Gastroesophageal sphincter (tissue), 4 donors: ENCODE results near the gene PHF2. TPM values are rescaled to one million over a fixed set of nuclear protein-coding genes. Genes with fewer than 3 reads are reported as not detected.
"Not testable (repeated sequence)": the region's sequence is repeated elsewhere in the genome, so short reads cannot be mapped to it uniquely, and the experiment has no call there.

Experiments
- ATAC-seq: fragments of 150-250 bp; one replicate; pipeline ENCODE4 v1.9.1; 2016; ENCODE audit warnings: mild to moderate bottlenecking, moderate library complexity
- H3K27ac ChIP-seq, 4 donors: fragments of 200-600 bp; sonication (generic) in 3 of 4; 1 replicate in 3 of 4; 2 replicates in 1 of 4; pipeline ENCODE4 v1.5.1; 2016 to 2019
- H3K27me3 ChIP-seq: fragments of 200-600 bp; sonication (generic); one replicate; pipeline ENCODE4 v1.5.1; 2019
- H3K36me3 ChIP-seq, 2 donors: fragments of 200-600 bp; sonication (generic); one replicate each; pipeline ENCODE4 v1.5.1; 2019; ENCODE audit warnings: control low read depth in 1 of 2
- H3K4me1 ChIP-seq, 3 donors: fragments of 200-600 bp; sonication (generic); 1 replicate in 2 of 3; 2 replicates in 1 of 3; pipeline ENCODE4 v1.5.1; 2016 to 2019; ENCODE audit warnings: control low read depth in 2 of 3
- H3K4me3 ChIP-seq, 2 donors: fragments of 200-600 bp; sonication (generic); one replicate each; pipeline ENCODE4 v1.5.1; 2019; ENCODE audit warnings: mild to moderate bottlenecking in 1 of 2, moderate library complexity in 1 of 2
- H3K9me3 ChIP-seq, 3 donors: fragments of 200-600 bp; sonication (generic); one replicate each; pipeline ENCODE4 v1.5.1; 2017 to 2019; ENCODE audit warnings: control low read depth in 2 of 3
- CTCF ChIP-seq, 4 experiments: fragments of 200-600 bp in 2 of 4; fragments of 450-650 bp in 2 of 4; sonication (generic) in 1 of 4; IDR thresholded peaks; one replicate each; pipeline ENCODE4 v1.5.1; 2017 to 2019; ENCODE audit warnings: antibody characterized with exemption in 4 of 4, mild to moderate bottlenecking in 2 of 4, moderate library complexity in 2 of 4
- EP300 ChIP-seq: sonication (generic); formaldehyde crosslinking; IDR thresholded peaks from one replicate; pipeline ENCODE4 v1.6.1; 2017; ENCODE audit warnings: antibody characterized with exemption, mild to moderate bottlenecking
- POLR2A ChIP-seq, 2 donors: fragments of 450-650 bp; IDR thresholded peaks; one replicate each; pipeline ENCODE4 v1.6.1; 2017; ENCODE audit warnings: antibody characterized with exemption in 2 of 2, mild to moderate bottlenecking in 2 of 2, moderate library complexity in 1 of 2
- POLR2AphosphoS5 ChIP-seq: sonication (generic); formaldehyde crosslinking; IDR thresholded peaks from one replicate; pipeline ENCODE4 v1.6.1; 2017; ENCODE audit warnings: antibody characterized with exemption
- whole genome bisulfite sequencing, 2 donors: methylation state at CpG; one replicate each; pipeline ENCODE4 v1.1.5; 2018; ENCODE audit warnings: low coverage in 1 of 2; 5-methylcytosine and 5-hydroxymethylcytosine counted together
- total RNA-seq, 4 donors: library from RNA; depleted of rRNA; stranded (reverse); fragments of >200 nt; gene quantifications; one replicate each; pipeline ENCODE4 v1.1.0, GENCODE V29; 2016

Gene PHF2
- total RNA-seq, 4 donors from 2014 or later = 37.2 to 51.2 (median 39.2) TPM

GRCh38 chr9:93664549-93665120 is 88.3 kb downstream of the PHF2 start:
- H3K36me3 ChIP-seq = peaks cover 0 to 81% of the 10 kb centered on the region in 2 donors
- H3K4me3 ChIP-seq = no peak overlapping the region
- H3K9me3 ChIP-seq = no peaks in the 10 kb centered on the region
- no peaks in the 10 kb centered on the region for H3K27me3 ChIP-seq
- no peak for TF ChIP-seq POLR2A (IDR thresholded peaks at IDR 0.05)
- no peak for TF ChIP-seq EP300
- no peak for TF ChIP-seq CTCF (IDR thresholded peaks at IDR 0.05)
- TF ChIP-seq POLR2AphosphoS5 = no peak
- 88% methylated on average over 8 of the region's 15 CpGs; no CpG with 5 or more reads in 1 of the 2 donors for WGBS, 2 donors
- no peaks in the 10 kb centered on the region for H3K4me1 ChIP-seq
- ATAC-seq = no peak
- no peak overlapping the region for H3K27ac ChIP-seq

- TF ChIP-seq POLR2AphosphoS5 = no peak
- no peak for TF ChIP-seq POLR2A (IDR thresholded peaks at IDR 0.05)
- TF ChIP-seq EP300 = no peak
- no peak for TF ChIP-seq CTCF (IDR thresholded peaks at IDR 0.05)
These were observed 88.8 kb downstream of the PHF2 start for GRCh38 chr9:93665128-93665636.

GRCh38 chr9:93665637-93666438 is 89.5 kb downstream of the PHF2 start:
- no peaks in the 10 kb centered on the region for H3K27me3 ChIP-seq
- no peak for ATAC-seq
- H3K4me1 ChIP-seq = no peaks in the 10 kb centered on the region
- H3K9me3 ChIP-seq = no peaks in the 10 kb centered on the region
- no peak overlapping the region for H3K27ac ChIP-seq
- H3K36me3 ChIP-seq = peaks cover 0 to 69% of the 10 kb centered on the region in 2 donors
- 70% methylated on average over 2 of the region's 27 CpGs; no CpG with 5 or more reads in 1 of the 2 donors for WGBS, 2 donors
- TF ChIP-seq POLR2A (IDR thresholded peaks at IDR 0.05) (no peak), POLR2AphosphoS5 (no peak), EP300 (no peak), CTCF (IDR thresholded peaks at IDR 0.05) (no peak)
- no peak overlapping the region for H3K4me3 ChIP-seq

More at GRCh38 chr9:93665128-93665636, 88.8 kb downstream of the PHF2 start:
- no peaks in the 10 kb centered on the region for H3K9me3 ChIP-seq
- peaks cover 0 to 75% of the 10 kb centered on the region in 2 donors for H3K36me3 ChIP-seq
- no peak overlapping the region for H3K4me3 ChIP-seq
- 49 to 100% methylated on average over 1 to 2 of the region's 9 CpGs for WGBS, 2 donors
- H3K27ac ChIP-seq = no peak overlapping the region
- no peak for ATAC-seq
- H3K27me3 ChIP-seq = no peaks in the 10 kb centered on the region
- no peaks in the 10 kb centered on the region for H3K4me1 ChIP-seq

GRCh38 chr9:93666439-93666784 is 90.0 kb downstream of the PHF2 start:
- H3K27ac ChIP-seq, H3K4me3 ChIP-seq, H3K9me3 ChIP-seq, H3K27me3 ChIP-seq, H3K4me1 ChIP-seq, ATAC-seq: not testable (repeated sequence)
- WGBS, 2 donors = no CpG with 5 or more reads among the region's 6 CpGs
- peaks cover 0 to 65% of the 10 kb centered on the region in 2 donors for H3K36me3 ChIP-seq

- no peak overlapping the region for H3K27ac ChIP-seq
- H3K36me3 ChIP-seq = peaks cover 0 to 65% of the 10 kb centered on the region in 2 donors
These were observed 90.6 kb downstream of the PHF2 start for GRCh38 chr9:93667006-93667405.

More at GRCh38 chr9:93667006-93667405, 90.6 kb downstream of the PHF2 start:
- ATAC-seq = no peak
- WGBS, 2 donors = 100% methylated on average over 2 to 5 of the region's 18 CpGs
- Histone ChIP-seq H3K4me3 (no peak overlapping the region), H3K4me1 (no peaks in the 10 kb centered on the region), H3K27me3 (no peaks in the 10 kb centered on the region), H3K9me3 (no peaks in the 10 kb centered on the region)
- TF ChIP-seq CTCF (IDR thresholded peaks at IDR 0.05) (no peak), POLR2A (IDR thresholded peaks at IDR 0.05) (no peak), POLR2AphosphoS5 (no peak), EP300 (no peak)
